HG03469 (cell line): ENCODE results near the gene PRKCE.

Experiments used
- ATAC-seq: cut with Tn5 transposase; IDR thresholded peaks from one replicate; pipeline ENCODE4 v1.9.1; 2021; ENCODE audit warnings: mild to moderate bottlenecking, moderate library complexity, moderate number of reproducible peaks; ENCODE audit not compliant: unreplicated experiment

Gene PRKCE

DNA sequence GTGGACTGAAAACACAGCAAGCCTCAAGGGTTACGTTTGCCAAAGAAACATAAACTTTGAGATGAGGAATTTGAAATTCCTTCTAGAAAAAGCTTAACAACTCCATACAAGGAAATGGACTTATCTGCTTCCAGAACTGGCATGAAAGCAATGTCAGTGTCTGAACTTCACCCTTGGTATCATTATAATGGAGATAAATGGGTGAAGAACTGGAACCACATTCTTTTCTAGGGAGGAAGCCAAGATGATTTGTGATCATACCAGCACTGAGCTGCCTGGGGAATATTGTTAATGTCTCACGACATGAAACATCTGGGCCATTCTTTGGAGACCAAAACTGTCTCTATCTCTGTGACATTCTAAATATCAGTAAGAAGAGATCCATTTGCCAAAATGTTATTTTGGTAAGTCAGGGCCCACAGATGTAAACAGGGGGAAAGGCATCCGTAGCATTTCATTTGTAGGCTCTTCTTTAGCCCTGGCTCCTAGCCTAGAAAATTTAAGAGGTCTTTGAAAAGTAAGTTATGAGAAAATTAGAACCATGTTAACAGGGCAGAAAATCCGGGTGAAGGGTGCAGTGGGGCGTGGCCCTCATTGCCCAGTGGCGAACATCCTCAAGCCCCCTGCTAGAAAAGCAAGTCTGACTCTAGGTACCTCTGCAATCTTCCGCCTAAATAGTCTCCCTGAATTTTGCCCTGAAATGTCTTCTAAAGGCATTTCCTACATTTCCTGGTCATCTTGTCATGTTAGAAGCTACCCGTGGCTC is 350.4 kb downstream of the PRKCE start:
- no peak for ATAC-seq

DNA sequence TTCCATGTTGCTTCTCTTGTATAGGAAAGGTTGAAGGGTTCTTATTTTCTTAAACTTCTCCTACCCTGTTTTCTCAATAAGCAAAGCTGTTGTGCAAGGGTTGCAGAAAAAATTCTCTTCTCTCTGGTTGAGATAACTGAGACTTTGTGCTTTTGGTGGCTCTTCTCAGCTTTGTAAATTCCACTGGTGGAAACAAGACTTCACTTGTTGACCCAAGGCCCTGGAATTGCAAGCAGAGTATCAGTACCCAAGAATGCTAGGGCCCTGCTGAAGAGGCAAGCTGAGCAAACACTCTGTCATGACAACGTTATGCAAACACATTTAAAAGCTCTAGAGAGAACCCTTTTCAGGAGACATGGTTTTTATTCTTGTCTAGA is 351.0 kb downstream of the PRKCE start:
- ATAC-seq = no peak

DNA sequence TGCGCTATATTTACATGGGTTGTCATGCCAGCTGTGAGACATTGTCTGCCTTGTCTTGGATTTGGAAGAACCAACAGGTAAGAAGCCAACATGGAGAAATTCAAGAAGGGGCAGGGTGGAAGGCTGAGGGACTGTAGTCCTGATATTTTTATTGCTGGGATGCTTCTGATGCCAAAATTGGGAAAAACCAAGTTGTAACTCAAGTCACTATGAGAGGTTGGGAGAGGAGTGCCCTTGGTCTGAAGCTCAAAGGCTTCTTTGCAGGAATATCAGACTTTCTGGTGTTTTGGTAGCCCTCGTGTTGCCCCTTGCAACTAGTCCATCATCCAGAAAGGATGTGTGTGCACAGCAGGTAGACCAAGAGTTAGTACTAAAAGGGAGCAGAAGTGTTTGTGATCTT is 351.5 kb downstream of the PRKCE start:
- ATAC-seq = no peak

DNA sequence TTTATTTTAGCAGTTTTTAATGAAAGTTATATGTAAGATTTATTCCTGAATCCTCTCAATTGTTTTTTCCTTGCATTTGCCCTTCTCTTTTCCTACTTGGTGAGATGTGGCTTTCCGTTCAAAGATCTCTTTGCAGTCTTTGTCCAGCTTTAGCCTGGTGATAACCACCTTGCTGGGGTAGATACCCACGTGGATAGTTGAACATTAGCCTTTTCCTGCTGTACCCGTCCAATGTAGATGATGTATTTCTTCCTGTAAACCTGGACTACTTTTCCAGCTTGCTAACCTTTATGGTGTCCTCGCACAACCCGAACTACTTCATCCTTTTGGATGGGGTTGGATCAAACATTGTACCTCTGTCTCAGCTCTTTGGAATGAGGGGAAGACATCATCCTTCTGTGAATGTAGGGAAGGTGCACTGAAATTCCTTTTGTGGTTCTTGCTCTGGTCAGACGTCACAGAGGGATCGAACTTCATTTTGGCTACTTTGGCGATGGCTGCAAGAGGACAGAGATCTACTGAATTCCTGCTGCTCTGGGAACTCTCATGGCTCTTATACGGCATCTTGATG is 352.5 kb downstream of the PRKCE start:
- ATAC-seq = no peak

DNA sequence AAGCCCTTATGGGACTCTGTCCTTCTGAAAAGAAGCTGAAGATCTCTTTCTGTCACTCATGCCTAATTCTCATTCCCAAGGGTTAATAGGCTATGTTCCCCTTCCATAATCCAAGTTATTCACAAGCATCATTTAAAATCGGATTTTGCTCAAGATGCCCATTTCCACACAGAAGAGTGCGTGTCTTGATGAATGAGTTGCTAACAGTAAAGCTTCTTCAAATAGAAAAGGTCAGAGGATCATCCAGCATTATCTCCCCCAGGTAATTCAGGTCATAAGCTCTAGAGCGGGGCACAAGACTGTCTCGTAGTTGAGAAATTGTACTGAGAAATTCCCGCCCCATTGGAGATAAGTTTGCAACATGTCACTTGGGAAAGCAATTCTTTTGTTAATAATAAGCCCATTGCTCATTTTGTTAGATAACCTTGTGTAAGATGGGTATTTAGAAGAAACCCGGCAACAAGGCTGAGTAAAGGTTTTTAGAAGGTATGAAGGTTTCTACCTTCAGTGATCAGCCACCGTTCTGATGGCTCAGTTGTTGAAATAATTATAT is 355.1 kb downstream of the PRKCE start:
- ATAC-seq = no peak

DNA sequence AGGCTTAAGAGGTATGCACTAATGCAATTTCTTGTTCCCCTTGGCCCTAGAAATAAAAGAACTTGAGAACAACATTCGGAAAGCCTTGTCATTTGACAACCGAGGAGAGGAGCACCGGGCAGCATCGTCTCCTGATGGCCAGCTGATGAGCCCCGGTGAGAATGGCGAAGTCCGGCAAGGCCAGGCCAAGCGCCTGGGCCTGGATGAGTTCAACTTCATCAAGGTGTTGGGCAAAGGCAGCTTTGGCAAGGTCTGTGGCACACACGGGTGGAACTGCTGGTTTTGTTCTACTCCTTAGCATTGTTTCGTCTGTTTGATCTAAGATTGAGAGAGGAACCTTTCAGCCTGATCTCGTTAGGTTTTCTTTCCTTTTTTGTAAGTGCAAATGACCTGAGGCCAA is 355.9 kb downstream of the PRKCE start:
- ATAC-seq = no peak

DNA sequence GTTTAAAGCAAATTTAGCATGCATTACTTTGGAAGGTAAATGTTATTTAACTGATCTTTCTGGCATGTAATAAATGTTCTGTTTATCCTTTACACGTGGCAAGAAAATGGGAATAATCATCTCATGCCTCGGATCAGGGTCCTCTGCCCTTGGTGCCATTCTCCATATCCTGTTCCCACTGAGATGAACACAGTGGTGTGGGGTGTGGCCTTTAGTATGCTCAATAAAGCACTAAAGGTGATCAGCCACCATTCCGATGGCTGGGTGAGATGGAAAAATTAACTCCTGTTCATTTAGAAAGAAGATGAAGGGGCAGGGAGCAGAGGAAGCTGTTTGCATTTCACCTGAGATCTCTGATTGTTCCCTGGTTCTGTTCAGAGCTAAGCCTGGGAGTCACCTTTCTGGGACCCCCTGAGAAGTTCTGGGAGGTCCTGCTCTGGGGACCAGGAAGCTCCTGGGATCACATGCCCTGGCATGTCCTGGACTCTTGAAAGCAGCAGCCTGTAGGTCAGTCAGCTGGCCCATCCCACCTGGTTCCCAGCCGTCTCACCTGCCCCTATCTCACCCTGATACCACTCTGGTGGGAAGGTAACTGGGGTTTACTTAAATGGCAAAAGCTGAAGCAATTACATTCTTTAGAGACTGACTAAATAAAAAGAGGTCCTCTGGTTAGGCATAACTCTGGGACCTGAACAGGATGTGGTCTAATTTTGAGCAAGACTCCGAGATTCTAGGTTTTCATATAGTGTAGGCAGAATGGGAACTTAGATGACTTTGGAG is 356.8 kb downstream of the PRKCE start:
- ATAC-seq = no peak

DNA sequence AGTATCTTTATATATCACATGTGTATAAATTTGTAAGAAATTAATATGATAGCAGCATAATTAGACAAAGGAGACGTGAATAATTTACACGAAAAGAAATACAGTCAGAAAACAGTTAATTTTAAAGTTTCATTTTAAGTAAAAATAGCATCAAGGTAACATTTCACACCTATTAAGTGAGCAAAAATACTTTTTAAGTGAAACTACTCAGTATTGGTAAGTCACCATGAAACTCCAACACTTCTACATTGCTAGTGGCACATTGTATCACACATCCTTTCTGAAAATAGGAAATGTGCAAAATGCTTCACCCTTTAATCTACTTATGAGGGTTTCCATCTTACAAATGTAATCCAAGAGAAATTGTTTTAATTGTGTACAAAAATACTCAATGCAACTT is 357.8 kb downstream of the PRKCE start:
- ATAC-seq = no peak

DNA sequence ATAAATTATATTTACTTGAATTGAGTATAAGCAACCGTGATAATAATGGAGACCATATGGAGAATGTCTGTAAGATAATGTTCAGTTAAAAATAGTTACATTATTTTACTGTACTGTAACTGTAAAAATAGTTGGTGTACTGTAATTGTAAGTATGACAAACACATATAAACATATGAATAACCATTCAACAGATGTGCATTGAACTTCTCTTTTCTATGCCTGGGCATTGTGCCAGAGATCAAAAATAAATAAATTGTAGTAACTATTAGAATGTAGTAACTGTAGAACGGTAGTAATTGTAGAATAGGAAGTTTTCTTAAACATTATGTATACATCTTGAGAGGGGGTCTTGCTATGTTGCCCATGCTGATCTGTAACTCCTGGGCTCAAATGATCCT is 358.3 kb downstream of the PRKCE start:
- no peak for ATAC-seq

DNA sequence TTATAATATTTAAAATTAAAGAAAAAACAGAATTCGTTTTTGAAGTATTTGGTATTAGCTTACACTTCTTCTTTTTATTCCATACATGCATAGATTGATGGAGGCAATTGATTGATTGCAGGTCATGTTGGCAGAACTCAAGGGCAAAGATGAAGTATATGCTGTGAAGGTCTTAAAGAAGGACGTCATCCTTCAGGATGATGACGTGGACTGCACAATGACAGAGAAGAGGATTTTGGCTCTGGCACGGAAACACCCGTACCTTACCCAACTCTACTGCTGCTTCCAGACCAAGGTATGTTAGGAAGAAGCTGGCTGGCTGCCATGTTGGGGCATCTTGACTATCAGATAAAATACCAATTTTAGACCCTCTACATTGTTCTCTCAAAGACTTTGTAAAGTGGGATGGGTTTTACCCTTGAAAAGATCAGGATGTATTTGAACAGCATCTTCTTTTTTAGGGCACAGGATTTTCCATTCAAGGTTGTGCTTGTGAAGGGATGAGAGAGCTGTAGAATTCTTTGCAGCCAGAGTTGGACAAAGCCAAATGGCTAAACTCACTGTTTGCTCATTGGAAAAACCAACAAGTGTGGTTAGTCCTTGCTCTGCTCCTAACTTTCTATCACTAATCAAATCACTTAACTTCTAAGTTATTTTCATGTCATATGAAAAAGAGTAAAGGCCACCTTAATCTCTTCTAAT is 358.9 kb downstream of the PRKCE start:
- no peak for ATAC-seq

DNA sequence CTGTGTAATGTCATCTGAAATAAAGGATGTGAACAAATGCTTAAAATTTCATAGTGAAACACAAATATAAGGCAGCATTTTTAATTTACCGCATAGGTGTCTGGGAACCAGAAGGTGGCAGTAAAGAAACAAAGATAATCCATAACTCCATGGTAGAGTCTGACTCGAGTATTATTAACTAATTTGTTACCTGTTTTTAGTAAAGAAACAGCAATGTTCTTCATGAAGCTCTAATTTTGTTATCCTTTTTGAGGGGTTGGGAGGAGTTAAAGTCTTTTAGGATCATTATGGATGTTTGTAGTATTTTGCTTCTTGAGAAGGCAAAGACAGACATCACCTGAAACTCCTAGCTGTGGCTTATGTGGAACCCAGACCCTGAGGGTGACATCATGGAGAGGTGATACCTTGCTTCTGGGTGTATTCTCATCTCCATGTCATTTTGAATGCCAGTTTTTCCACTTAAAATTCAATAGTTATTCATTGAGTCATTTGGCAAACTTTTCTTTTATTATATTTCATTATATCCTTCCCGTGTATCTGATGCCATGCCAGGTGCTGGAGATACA is 359.5 kb downstream of the PRKCE start:
- ATAC-seq = no peak

DNA sequence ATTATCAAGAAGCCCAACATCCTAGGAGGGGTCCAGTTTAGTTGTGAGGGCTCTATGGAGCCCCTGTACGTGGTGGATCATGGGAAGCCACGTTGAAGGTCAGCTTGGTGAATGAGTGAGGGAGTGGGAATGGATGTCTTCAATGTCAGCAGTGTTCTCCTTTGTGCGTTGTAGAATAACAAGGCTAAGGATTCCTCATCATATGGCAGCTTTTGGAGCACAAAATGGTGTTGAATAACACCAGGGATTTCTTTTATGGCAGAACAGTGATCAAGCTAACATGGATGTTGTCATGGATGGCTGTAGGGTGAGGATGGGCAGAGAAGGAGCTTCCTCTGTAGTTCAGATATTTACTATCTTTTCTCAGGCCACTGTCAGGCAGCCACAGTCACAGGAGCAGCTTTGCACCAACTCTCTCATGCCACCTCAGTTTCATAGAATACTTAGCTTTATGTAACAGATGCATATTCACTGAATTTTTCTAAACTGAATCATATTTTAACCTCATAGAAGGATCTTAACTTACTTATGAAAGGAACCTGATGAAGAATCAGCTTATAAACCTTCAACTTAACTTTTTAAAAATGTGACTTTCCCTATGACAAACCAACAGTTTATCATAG is 361.3 kb downstream of the PRKCE start:
- no peak for ATAC-seq

DNA sequence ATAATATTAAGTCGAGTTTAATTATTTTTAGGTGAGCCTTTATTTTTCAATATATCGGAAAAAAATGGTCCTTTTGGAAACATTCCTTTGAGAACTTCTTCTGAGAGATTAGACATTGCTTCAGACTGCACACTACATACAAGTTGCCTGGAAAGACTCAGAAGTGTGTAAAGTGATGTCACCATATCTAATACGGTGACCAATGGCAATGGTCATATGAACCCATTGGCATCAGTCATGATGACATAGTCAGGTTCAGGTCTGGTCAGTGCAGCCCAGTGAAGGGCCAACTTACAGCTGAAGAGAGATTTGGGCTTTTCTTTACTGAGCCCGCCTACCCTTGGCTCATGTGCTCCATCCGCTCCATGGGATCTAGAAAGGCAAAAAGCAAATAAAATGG is 362.3 kb downstream of the PRKCE start:
- no peak for ATAC-seq

DNA sequence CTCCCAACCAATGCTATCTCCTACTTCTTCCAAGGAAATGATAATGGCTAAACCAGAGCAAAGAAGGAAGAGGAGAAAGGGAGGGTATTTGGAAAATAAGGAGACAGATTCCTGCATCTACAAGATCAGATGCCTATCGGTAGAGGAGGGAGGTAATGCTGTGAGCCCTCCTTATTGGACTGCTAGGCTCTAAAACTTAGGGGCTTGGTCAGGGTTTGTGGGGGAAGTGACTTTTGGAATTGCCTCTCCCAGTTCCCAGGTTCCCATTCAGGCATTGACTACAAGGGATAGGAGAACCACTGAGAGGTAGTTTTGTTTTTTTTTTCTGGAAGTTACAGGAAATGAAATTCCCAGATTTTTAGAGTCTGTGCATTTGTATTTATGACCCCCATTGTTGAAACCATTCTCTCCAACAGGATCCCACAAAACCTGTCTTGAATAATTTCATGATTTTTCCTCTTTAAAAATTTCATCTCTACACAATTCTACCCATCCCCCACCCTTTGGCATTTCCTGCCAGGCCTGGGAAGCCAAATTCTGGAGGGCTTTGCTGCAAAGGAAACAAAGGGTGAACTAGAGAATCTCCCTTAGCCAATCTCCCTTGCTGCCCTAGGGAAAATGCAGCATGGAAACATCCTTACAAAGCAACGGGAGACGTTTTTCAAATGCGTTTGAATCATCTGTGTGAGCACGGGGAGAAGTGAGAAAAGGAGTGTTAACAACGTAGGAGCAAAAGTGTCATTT is 363.6 kb downstream of the PRKCE start:
- ATAC-seq = no peak

DNA sequence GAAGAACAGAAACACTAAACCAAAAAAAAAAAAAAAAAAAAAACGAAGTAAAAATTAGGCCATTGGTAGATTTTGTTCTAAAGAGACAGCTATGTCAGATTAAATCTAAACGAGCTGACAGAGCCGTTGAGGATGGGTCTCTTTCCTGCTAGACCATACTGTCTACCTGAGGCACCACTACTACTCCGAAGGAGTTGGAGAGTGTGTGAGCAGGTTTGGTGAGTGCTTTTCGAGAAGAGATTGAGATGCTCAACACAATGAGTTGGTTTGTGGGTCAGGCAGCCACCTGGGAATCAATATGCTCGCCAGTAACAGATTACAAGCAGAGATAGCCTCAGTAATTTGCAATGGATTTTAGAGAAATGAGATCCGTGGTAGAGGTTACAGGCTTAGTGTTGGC is 364.2 kb downstream of the PRKCE start:
- ATAC-seq = no peak

DNA sequence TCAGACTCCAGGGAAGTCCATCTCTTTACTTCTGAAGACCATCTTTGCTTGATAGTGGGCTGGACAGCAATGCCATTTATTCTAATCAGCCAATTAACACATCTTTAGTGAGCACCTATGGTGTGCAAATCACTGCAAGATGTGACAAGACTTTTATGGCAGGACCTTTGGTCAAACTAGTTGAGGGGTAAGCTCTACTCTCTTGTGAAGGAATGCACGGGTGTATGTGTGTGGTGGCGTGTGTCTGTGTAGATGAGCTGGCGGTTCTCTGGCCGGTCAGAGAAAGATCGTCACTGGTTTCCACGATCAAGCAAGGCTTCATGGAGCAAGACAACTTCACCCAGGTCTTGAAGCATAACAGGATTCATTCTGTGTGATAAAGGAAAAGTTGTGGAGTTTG is 364.6 kb downstream of the PRKCE start:
- no peak for ATAC-seq

DNA sequence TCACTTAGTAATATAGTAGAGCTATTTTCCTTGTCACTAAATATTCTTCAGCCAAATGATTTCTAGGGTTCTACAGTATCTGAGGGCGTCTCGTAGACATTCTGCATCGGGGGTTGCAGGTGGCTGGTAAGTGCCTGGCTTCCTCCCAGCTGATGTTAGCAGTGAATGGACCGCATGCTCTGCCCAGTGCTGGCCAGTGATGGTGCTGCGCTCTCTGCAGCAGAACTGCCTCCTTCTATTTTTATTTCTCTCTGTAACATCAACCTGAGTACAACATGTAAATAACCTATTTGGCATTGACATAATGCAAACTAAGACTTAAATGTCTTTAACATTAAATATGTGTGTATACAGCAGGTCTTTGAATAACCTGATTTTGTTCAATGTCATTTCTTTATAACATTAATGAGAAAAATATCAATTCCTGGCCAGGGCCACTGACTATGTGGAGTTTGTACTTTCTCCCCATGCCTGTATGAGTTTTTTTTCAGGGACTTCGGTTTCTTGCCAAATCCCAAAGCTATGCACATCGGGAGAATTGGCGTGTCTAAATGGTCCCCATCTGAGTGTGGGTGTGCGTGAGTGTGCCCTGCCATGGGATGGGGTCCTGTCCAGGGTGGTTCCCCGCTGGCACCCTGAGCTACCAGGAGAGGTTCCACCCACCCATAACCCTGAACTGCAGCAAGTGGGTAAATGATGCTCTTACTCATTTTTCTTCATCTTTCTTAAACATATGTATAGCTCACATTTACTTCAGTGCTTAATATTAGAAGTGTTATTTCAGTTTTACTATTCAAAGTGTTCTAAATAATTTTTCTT is 367.5 kb downstream of the PRKCE start:
- ATAC-seq = no peak

DNA sequence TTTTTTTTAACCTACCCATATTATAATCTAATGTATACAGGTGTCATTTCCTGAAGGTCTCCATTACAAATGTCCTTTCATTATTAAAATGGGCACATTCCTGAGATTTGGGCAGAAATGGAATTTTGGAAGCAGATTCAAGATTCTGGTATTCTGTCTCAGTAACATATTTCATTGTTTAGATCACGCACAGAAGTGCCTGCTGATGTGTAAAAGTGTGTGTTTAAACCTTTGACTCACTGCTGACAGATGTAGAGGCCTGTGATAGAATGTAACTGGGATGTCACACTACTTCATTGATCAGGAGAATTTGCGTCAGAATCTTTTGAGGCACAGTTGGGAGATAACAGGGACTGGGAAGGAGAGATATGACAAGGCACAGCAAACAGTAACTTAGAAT is 368.9 kb downstream of the PRKCE start:
- no peak for ATAC-seq
